Transverse colon (tissue), 4 donors: Measurements from ENCODE around the gene AOX1. TPM values are rescaled to one million over a fixed set of nuclear protein-coding genes. Genes with fewer than 3 reads are reported as not detected.

Experiments used
- DNase-seq: peaks from one replicate; pipeline ENCODE4 v3.0.0-alpha.2; 2019
- H3K27ac ChIP-seq, 4 donors: fragments of 200-600 bp; sonication (generic); 2 replicates each; pipeline ENCODE4 v1.5.1; 2016 to 2018; ENCODE audit warnings: inconsistent platforms in 4 of 4
- H3K27me3 ChIP-seq: fragments of 200-600 bp; sonication (generic); 2 replicates; pipeline ENCODE4 v1.5.1; 2017; ENCODE audit warnings: inconsistent platforms
- H3K36me3 ChIP-seq, 4 donors: fragments of 200-600 bp; sonication (generic); 2 replicates each; pipeline ENCODE4 v1.5.1; 2017 to 2019; ENCODE audit warnings: inconsistent platforms in 4 of 4
- H3K4me1 ChIP-seq, 4 donors: fragments of 200-600 bp; sonication (generic); 2 replicates each; pipeline ENCODE4 v1.5.1; 2017 to 2020; ENCODE audit warnings: inconsistent platforms in 4 of 4
- H3K4me3 ChIP-seq, 4 donors: fragments of 200-600 bp; sonication (generic); 1 replicate in 1 of 4; 2 replicates in 3 of 4; pipeline versions ENCODE4 v1.5.1 to v1.6.1; 2017 to 2019; ENCODE audit warnings: inconsistent platforms in 4 of 4
- H3K9me3 ChIP-seq, 2 donors: fragments of 200-600 bp; sonication (generic); 2 replicates each; pipeline ENCODE4 v1.5.1; 2017 to 2019; ENCODE audit warnings: inconsistent platforms in 2 of 2
- CTCF ChIP-seq, 5 experiments: fragments of 200-600 bp in 3 of 5; fragments of 450-650 bp in 2 of 5; sonication (generic) in 3 of 5; IDR thresholded peaks; 1 replicate in 2 of 5; 2 replicates in 3 of 5; pipeline ENCODE4 v1.5.1; 2016 to 2017; ENCODE audit warnings: antibody characterized with exemption in 5 of 5, inconsistent platforms in 3 of 5, mild to moderate bottlenecking in 2 of 5, moderate library complexity in 1 of 5
- EP300 ChIP-seq: sonication (generic); formaldehyde crosslinking; IDR thresholded peaks from one replicate; pipeline ENCODE4 v1.6.1; 2017; ENCODE audit warnings: antibody characterized with exemption, low read depth
- POLR2A ChIP-seq: fragments of 450-650 bp; IDR thresholded peaks from one replicate; pipeline ENCODE4 v1.6.1; 2016; ENCODE audit warnings: antibody characterized with exemption, mild to moderate bottlenecking, moderate library complexity
- POLR2AphosphoS5 ChIP-seq, 3 donors: sonication (generic); formaldehyde crosslinking; IDR thresholded peaks; one replicate each; pipeline ENCODE4 v1.6.1; 2016; ENCODE audit warnings: antibody characterized with exemption in 3 of 3
- WGBS, 2 donors: methylation state at CpG; one replicate each; pipeline ENCODE4 v1.1.5; 2018; ENCODE audit warnings: low coverage in 1 of 2; 5-methylcytosine and 5-hydroxymethylcytosine counted together
- in situ Hi-C, 4 donors: fragments of 200-750 bp; cut with MboI; loops; one replicate each; pipeline versions ENCODE4 v1.15.0 to v1.15.1; 2017; ENCODE audit warnings: low sequenced_read_pairs in 3 of 4, low pct_ligation_motif_present in 1 of 4, low pct_unique_long_range_greater_than_20kb in 1 of 4
- intact Hi-C: fragments of 100-400 bp; cut with DNase I; formaldehyde crosslinking; loops from one replicate; pipeline ENCODE4 v1.15.1; 2023; ENCODE audit warnings: low total_unique reads
- total RNA-seq, 4 donors: library from RNA; depleted of rRNA; stranded (reverse); fragments of >200 nt; gene quantifications; one replicate each; pipeline ENCODE4 v1.1.0, GENCODE V29; 2016

The AOX1 gene
- total RNA-seq, 4 donors from 2014 or later: 12.0 to 28.1 (median 19.0) TPM

- in situ Hi-C loops (no loop called here), intact Hi-C loops (no loop called here)
- Histone ChIP-seq H3K9me3 (no peaks in the 10 kb centered on the region), H3K4me3 (no peak overlapping the region), H3K36me3 (no peaks in the 10 kb centered on the region), H3K27ac (no peak overlapping the region), H3K27me3 (no peaks in the 10 kb centered on the region), H3K4me1 (no peaks in the 10 kb centered on the region)
- WGBS, 2 donors: 68 to 88% methylated on average over 2 of the region's 2 CpGs
- no peak for DNase-seq
- no peak for TF ChIP-seq EP300
- no peak for TF ChIP-seq CTCF (IDR thresholded peaks at IDR 0.05)
- TF ChIP-seq POLR2AphosphoS5 (IDR thresholded peaks at IDR 0.05): no peak
- TF ChIP-seq POLR2A: no peak
Measured at GRCh38 chr2:200614249-200614648, 28.4 kb downstream of the AOX1 start.

- no peak for TF ChIP-seq EP300
- no peak for TF ChIP-seq POLR2A
- TF ChIP-seq CTCF (IDR thresholded peaks at IDR 0.05): no peak
- no peak for TF ChIP-seq POLR2AphosphoS5 (IDR thresholded peaks at IDR 0.05)
- WGBS, 2 donors: 60 to 71% methylated on average over 1 of the region's 1 CpG
- in situ Hi-C loops: no loop called here
- Histone ChIP-seq H3K27me3 (no peaks in the 10 kb centered on the region), H3K9me3 (no peaks in the 10 kb centered on the region), H3K36me3 (no peaks in the 10 kb centered on the region), H3K4me3 (no peak overlapping the region), H3K27ac (no peak overlapping the region), H3K4me1 (no peaks in the 10 kb centered on the region)
- intact Hi-C loops: no loop called here
- no peak for DNase-seq
Measured at GRCh38 chr2:200615247-200615646, 29.4 kb downstream of the AOX1 start.

GRCh38 chr2:200616193-200616592 is 30.4 kb downstream of the AOX1 start:
- in situ Hi-C loops: no loop called here
- Histone ChIP-seq H3K27ac (no peak overlapping the region), H3K9me3 (no peaks in the 10 kb centered on the region), H3K4me1 (no peaks in the 10 kb centered on the region), H3K27me3 (no peaks in the 10 kb centered on the region), H3K4me3 (no peak overlapping the region), H3K36me3 (no peaks in the 10 kb centered on the region)
- intact Hi-C loops: no loop called here
- TF ChIP-seq POLR2A: no peak
- TF ChIP-seq EP300: no peak
- TF ChIP-seq POLR2AphosphoS5 (IDR thresholded peaks at IDR 0.05): no peak
- no peak for TF ChIP-seq CTCF (IDR thresholded peaks at IDR 0.05)
- 76 to 92% methylated on average over 5 of the region's 5 CpGs for WGBS, 2 donors
- DNase-seq: no peak

GRCh38 chr2:200616656-200617055 is 30.8 kb downstream of the AOX1 start:
- DNase-seq: no peak
- H3K27me3 ChIP-seq: no peaks in the 10 kb centered on the region
- H3K9me3 ChIP-seq: no peaks in the 10 kb centered on the region
- H3K36me3 ChIP-seq: no peaks in the 10 kb centered on the region
- 69 to 83% methylated on average over 4 of the region's 4 CpGs for WGBS, 2 donors
- in situ Hi-C loops (no loop called here), intact Hi-C loops (no loop called here)
- H3K4me3 ChIP-seq: no peak overlapping the region
- no peaks in the 10 kb centered on the region for H3K4me1 ChIP-seq
- no peak overlapping the region for H3K27ac ChIP-seq
- TF ChIP-seq EP300 (no peak), POLR2AphosphoS5 (IDR thresholded peaks at IDR 0.05) (no peak), CTCF (IDR thresholded peaks at IDR 0.05) (no peak), POLR2A (no peak)
